AG04449 (cell line): ENCODE results near the gene SMYD1.

Experiments
- CTCF ChIA-PET: fragments of 350-600 bp; formaldehyde crosslinking; extraction: SDS; loops from one replicate; lab custom pipeline; 2021; ENCODE audit warnings: antibody characterized with exemption; lab: Yijun Ruan, JAX
- POLR2A ChIA-PET: fragments of 400-600, 350-600 bp; formaldehyde crosslinking; extraction: SDS; loops from one replicate; lab custom pipeline; 2020; ENCODE audit warnings: antibody characterized with exemption, inconsistent platforms; lab: Yijun Ruan, JAX
- DNase-seq: peaks from one replicate; pipeline ENCODE4 v3.0.0-alpha.2; 2010; ENCODE audit warnings: low read depth, low spot score
- H3K4me3 ChIP-seq: 2 replicates; pipeline ENCODE4 v1.5.1; 2011; ENCODE audit warnings: low read depth, mild to moderate bottlenecking, control low read depth, low read length
- TF ChIP-seq, protein P1 (sequence below): IDR thresholded peaks from one replicate; pipeline ENCODE4 v1.5.1; 2011; ENCODE audit warnings: mild to moderate bottlenecking, moderate library complexity, low read length, control low read depth, inconsistent platforms; ENCODE audit not compliant: insufficient read depth; ENCODE audit errors: missing control alignments

Gene SMYD1

DNA sequence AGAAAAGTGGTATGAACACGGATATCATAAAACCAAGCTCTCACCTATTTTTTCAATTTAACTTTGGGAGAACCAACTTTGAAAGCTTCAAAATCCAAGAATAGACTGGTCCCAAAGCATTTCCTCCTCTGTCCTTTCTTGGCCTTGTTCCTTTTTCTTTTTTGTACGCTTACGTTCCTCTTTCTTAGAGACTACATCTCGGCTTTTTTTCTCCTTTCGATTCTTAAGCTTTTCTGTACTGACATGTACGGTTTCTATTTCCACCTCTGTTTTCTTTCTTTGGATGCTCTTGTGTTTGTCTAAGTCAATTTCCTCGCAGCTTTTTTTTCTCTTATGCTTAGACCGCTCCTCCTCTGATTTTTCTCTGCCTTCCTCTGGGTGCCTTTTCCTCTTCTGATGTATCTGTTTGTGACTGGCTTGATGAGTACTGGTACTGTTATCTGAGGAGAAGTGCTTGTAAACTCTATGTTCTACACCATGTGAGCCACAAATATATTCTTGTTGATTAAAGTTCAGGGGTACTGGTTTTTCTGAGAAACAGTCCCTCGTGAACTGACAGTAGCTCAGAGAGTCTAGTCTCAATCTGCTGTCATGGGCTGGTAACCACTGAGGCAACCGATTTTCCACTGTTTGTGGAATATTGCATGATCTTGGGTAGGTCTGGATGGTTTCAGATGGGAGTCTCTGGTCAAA, 39.8 kb upstream of the SMYD1 start:
- CTCF ChIA-PET, result interaction anchor here (0.9 kb wide), 1 partner anchor 10 kb away, joined by 4 read pairs; no protein-coding TSS in a partner anchor
- H3K4me3 ChIP-seq, result no peak overlapping the region
- POLR2A ChIA-PET, result no interaction called here
- TF ChIP-seq, protein P1, sequence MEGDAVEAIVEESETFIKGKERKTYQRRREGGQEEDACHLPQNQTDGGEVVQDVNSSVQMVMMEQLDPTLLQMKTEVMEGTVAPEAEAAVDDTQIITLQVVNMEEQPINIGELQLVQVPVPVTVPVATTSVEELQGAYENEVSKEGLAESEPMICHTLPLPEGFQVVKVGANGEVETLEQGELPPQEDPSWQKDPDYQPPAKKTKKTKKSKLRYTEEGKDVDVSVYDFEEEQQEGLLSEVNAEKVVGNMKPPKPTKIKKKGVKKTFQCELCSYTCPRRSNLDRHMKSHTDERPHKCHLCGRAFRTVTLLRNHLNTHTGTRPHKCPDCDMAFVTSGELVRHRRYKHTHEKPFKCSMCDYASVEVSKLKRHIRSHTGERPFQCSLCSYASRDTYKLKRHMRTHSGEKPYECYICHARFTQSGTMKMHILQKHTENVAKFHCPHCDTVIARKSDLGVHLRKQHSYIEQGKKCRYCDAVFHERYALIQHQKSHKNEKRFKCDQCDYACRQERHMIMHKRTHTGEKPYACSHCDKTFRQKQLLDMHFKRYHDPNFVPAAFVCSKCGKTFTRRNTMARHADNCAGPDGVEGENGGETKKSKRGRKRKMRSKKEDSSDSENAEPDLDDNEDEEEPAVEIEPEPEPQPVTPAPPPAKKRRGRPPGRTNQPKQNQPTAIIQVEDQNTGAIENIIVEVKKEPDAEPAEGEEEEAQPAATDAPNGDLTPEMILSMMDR, result no peak
- no peak for DNase-seq

DNA sequence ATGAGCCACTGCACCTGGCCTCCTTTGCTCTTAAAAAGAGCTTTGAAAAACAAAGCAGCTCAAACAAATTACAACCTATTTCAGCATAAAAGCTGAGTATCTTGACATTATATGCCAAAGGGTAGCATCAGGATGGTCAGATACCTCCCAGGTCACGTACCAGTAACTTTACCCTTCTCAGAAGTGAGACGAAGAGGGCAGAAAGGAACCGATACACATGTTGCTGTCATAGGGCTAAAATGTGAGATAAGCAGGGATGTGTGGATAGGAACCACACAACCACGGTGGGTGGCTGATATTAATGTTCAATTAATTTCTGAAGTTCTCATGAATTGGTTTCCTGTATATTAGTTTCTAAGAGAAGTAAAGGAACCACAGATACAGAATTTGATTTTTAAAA, 38.7 kb upstream of the SMYD1 start:
- CTCF ChIA-PET, result no interaction called here

DNA sequence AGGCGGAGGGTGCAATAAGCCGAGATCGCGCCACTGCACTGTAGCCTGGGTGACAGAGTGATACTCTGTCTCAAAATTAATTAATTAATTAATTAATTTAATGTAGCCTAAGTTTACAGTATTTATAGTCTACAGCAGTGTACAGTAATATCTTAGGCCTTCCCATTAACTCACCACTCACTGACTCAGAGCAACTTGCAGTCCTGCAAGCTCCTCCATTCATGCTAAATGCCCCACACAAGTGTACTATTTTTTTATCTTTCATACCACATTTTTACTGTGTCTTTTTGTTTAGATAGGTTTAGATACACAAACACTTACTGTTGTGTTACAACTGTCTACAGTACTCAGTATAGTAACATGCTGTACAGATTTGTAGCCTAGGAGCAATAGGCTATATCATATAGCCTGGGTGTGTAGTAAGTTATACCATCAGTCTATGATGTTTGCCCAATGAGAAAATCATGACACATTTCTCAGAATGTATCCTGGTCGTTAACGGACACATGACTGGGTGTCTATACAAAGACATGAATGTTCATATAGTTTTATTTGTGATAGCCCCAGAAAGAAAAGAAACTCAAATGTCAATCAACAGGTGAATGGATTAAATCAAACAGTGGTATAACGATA, 35.4 kb upstream of the SMYD1 start:
- TF ChIP-seq, protein P1, result no peak
- no peak for DNase-seq
- H3K4me3 ChIP-seq, result no peak overlapping the region
- ChIA-PET CTCF (interaction anchor here (0.9 kb wide), 1 partner anchor 28 kb away, joined by 4 read pairs; no protein-coding TSS in a partner anchor), POLR2A (no interaction called here)

More for the DNA sequence above, 38.7 kb upstream of the SMYD1 start:
- TF ChIP-seq, protein P1, result no peak
- POLR2A ChIA-PET, result no interaction called here
- no peak for DNase-seq
- no peak overlapping the region for H3K4me3 ChIP-seq

DNA sequence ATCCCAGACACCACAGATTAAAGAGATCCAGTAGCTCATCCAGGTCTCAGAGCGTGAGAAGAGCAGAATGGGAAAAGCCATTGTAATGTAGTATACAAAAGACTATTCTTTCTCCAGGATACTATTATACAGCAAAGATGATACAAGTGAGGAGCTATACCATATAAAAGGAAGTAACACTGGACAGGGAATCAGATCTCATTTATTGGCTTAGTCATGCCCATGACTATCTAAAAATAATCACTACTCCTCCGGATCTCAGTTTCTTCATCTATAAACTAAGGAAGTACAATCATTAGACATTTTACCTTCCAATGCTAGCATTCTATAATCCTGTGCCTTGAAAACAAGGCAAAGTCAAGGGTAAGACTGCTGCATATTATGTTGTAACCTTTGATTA, 31.4 kb upstream of the SMYD1 start:
- no peak for DNase-seq
- TF ChIP-seq, protein P1, result no peak
- CTCF ChIA-PET, result interaction anchor here (1.2 to 3.2 kb wide), 3 partner anchors 15 to 155 kb away, joined by 3 to 12 read pairs (median 5); no protein-coding TSS in a partner anchor
- POLR2A ChIA-PET, result no interaction called here
- H3K4me3 ChIP-seq, result no peak overlapping the region

DNA sequence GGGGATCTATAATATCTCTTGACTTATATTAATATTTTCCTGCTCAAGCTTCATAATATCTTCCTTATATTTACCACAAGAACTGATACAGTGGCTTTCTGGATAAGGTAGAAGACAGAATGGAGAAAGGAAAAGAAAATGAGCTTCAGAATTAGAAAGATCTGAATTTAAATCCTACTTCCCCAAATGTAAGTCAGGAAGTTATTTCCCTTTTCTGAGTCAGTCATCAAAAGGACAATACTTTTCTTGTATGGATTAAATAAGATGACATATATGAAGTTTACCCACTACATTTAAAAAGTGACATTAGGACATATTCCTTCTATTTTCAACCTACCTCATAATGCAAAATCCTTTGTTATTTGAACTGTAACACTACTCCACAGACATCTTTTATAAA, 31.0 kb upstream of the SMYD1 start:
- TF ChIP-seq, protein P1, result no peak
- DNase-seq, result no peak
- ChIA-PET POLR2A (no interaction called here), CTCF (interaction anchor here (1.2 to 3.2 kb wide), 3 partner anchors 15 to 155 kb away, joined by 3 to 12 read pairs (median 5); no protein-coding TSS in a partner anchor)
- no peak overlapping the region for H3K4me3 ChIP-seq
